T1000 (cell line): ENCODE results near the gene CPSF4.
"Not testable (repeated sequence)": the region's sequence is repeated elsewhere in the genome, so short reads cannot be mapped to it uniquely, and the experiment has no call there.

Source experiments
- DNase-seq: peaks from one replicate; lab custom pipeline; 2025; ENCODE audit warnings: mixed read lengths; lab: John Stamatoyannopoulos, UW

Gene CPSF4

DNA sequence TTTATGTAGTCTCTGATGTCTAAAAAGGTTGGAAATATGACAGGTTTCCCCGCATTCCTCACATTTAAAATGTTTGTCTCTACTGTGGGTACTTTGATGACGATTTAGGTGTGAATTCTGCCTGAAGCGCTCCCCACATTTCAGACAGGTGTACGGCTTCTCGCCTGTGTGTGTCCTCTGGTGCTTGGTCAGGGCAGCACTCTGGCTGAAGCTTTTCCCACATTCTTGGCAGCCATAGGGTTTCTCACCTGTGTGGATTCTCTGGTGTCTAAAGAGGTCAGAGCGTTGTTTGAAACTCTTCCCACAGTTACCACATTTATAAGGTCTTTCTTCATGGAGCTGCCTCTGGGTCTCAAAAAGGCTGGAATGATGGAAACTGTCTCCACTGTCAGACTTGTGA lies 55.1 kb downstream of the CPSF4 start:
- DNase-seq, result no peak

DNA sequence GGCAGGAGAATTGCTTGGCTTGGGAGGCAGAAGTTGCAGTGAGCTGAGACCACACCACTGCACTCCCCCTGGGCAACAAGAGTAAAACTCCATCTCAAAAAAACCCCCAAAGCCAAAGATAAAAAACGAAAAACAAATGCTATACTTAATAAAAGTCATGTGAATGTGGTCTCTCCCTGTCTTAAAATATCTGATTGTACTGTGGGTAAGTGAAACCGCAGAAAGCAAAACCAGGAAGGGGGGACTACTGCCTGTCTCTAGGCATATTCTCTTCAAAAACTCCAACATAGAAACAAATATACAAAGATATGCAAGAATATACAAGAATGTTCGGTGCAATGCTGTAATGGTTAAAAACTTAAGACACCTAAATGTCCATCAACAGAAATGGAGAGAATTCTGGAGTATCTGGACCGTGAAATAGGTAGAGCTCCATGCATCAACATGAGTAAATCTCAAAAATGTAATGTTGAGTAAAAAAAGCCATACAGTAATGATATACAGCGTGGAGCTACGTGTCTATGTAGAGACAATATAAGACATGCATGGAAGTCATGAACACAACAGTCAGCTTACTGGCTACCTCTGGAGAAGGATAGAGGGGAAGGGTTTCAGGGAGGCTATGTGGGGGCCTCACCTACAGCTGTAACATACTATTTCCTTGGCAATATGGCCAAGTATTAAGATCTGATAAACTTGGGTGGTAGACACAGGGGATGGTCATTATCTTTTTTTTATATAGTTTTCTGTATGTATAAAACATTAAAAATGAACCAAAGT lies 59.2 kb downstream of the CPSF4 start:
- no peak for DNase-seq

DNA sequence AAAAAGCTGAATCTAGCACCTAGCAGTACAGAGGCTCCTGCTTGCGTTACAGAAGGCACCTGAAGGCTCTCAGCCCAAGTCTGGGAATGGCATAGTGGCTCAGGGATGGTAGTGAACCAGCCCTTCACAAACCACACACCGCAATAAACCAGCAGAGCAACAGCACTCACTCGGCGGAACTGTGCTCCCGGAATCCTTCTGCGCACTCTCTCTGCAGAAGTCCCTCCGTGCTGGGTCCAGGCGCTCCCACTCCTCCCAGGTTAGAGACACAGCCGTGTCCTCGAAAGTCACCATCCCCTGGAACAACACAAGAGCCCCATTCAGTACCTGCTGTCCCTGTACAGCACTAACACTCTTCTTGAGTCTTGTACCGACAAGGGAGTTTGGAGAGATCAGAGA lies 59.8 kb downstream of the CPSF4 start:
- no peak for DNase-seq

DNA sequence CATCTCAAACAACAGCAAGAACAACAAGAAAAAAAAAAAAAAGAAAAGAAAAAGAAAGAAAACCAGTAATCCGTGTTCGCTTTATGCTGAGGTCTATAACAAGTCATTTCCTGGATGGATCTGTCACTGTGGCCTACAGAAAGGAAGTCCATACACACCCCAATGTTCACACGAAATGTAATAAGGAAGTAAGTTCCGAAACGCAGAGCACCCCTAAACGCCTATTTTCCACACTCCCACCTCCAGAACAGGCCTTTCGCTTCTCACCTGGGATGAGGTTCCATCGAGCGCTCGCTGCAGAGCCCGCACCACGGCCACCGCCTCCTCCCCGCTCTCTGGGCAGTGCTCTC lies 60.6 kb downstream of the CPSF4 start:
- DNase-seq, result no peak

DNA sequence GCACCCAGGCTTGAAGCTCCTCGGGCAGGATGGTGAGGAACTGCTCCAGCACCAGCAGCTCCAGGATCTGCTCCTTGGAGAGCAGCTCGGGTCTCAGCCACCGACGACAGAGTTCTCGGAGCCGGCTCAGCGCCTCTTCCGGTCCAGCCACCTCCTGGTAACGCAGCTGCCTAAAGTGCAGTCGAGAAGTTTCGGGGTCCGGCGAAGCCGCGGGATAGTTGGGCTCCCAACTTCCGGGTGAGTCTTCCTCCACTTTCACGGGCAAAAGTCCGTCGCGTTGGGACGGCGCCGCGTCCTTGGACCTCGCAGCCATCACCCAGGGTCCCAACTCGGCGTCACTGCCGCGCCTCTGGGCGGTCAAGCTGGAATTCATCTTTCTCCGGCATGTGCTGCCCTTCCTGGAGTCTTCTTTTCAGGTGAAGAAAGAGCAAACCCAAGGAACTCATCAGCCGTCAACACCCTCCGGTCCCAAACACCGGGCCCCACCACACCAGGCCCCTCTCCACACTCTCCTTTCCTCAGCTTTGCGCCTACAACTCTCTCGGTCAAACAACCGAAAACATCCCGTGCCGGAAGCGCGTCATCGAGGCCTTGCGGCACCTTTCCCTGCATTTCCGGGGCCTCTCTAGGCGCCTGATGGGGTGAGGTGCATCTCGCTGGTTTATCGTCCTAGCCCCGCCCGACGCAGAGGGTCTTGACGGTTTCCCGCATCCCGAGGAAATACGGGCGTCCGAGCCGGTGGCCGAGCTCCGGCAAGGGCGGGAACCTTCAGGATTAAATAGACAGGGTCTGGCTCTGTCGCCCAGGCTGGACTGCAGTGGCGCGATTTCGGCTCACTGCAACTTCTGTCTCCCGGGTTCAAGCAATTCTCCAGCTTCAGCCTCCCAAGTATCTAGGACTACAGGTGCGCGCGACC lies 61.2 kb downstream of the CPSF4 start, which contains the start of gene ZNF394:
ZNF394 (minus strand) TSS at position 561 of the 916 bp plus-strand sequence; CDS start at position 373, 188 bp downstream.
- DNase-seq, result peak; percentile 60

DNA sequence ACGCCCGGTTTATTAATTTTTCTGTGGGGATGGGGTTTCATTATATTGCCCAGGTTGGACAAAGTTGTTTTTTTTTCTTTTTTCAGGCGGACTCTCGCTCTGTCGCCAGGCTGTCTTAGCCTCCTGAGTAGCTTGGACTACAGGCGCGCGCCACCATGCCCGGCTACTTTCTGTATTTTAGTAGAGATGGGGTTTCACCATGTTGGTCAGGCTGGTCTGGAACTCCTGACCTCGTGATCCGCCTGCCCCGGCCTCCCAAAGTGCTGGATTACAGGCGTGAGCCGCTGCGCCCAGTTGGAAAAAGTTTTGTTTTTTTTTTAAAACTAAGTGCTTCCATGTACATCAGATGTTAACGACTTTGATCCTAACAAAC lies 61.9 kb downstream of the CPSF4 start:
- no peak for DNase-seq

DNA sequence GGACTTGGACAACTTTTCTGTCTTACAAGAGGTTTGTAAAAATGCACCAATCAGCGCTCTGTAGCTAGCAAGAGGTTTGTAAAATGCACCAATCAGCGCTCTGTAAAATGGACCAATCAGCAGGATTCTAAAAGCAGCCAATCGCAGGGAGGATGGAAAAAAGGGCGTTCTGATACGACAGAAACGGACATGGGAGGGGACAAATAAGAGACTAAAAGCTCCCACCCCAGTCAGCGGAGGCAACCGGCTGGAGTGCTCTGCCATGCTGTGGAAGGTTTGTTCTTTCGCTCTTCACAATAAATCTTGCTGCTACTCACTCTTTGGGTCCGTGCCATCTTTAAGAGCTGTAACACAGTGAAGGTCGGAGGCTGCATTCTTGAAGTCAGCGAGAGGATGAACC lies 62.5 kb downstream of the CPSF4 start:
- not testable (repeated sequence) for DNase-seq

DNA sequence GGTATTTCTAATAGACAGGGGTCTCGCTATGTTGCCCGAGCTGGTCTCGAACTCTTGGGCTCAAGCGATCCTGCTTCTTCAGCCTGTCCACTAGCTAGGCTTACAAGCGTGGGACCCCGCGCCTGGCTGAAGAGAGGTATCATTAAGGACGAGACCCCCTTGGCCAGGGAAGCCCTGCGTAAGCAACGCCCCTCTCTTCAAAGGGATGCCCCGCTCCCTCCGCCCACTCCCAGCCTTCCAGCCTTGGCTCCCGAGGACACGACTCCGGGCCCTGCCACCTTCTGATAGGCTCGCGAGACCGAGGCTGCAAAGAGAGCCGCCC lies 65.5 kb downstream of the CPSF4 start:
- peak; percentile 89 for DNase-seq

DNA sequence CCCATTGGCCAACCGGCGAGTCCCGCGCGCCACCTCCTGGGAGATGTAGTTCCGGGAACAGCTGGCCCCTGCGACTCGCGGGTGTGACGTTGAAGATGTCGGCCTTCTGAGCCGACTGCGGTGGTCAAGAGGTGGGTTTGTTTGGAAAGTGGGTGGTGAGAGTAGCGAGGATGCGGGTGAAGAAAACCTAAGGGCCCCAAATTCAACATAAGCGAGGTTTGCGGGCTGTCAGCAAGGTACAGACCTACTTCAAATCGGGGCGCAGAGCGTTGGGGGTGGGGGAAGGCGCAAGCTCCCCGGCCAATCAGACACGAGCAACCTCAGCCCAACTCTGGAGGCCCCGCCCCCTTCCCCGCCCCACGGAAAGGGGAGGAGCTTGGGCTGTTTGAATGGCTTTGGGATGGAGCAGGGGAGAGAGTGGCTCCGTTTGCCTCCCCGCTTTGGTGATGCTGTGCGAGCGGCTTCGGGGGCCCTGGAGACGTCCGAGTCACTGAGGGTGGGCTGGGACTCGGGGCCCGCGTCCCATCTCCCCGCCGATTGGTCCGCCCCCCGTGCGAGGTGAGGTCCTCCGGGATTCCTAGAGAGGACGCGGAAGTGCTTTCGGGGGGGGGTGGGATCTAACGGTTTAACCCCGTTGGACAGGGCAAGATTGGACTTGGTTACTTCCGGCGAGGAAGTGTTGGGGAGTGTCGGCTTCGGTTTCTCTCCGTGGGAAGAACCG lies 66.0 kb downstream of the CPSF4 start, which contains the start of gene ZKSCAN5:
ZKSCAN5 (plus strand) TSS at position 60 of the 721 bp plus-strand sequence. CDS start 1,383 bp downstream, outside the sequence.
- DNase-seq, result peak; percentile 83

DNA sequence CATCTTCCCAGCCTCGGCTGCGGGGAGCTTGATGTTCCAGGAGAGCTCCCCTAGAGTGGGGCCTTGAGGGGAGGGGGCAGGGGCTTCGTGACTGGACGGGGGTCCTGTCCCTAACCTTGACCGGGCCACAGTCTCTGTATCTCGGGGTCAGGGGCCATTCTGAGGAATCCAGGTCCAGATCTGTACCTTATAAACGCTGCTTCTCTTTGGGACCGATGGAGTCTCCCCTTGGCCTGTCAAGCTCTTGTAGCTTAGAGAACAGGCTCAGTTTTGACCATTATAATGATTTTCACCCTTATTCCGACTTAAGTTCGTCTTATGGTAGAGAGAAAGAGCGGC lies 66.5 kb downstream of the CPSF4 start:
- no peak for DNase-seq
